ENCODE results near the gene NLGN3. TPM values are rescaled to one million over a fixed set of nuclear protein-coding genes. Genes with fewer than 3 reads are reported as not detected.
A peak's percentile ranks its signal among the peaks of the same experiment; 100 is the strongest.

NLGN3 gene
- total RNA-seq, 6 donors from 2014 or later, result 0.20 to 1.0 (median 0.61) TPM; not detected in 1

DNA sequence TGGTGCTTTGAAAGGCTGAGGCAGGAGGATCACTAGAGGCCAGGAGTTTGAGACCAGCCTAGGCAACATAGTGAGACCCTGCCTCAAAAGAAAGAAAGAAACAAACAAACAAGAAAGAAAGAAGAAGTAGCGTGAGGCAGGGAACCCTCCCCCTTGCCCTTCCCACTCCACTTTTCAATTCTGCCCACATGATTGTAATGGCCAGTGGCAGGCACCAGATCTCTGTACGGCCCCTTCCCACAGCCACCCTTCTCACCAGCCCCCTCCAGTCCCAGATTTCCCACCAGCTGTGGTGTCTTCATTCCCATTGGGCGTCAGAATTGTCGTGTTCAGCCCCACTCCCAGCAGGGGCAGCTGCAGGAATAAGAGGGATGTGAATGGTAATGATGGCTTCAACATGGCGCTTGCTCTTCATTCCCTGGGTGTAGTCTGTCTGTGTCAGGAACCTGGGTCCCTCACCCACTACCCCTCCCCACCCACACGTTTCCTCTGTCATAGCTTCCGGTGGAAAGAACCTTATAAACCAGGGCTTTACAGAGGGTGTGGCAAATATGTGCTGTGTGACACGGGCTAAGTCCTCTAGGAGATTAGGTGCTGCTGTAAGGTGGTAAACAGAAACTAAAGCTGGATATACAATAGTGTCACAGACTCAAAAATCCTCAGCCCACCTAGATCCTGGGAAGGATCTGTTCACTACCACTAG lies 33.3 kb upstream of the NLGN3 start, which contains the start of gene IL2RG:
Gene IL2RG, minus strand, starts transcription at position 437 of the 703 bp plus-strand sequence. Its CDS starts 38 bp downstream, at position 399.
- peak; percentile 59 to 62 for ATAC-seq (ENCODE audit: low FRiP score in 2 of 2)
- Histone ChIP-seq H3K4me1 (peaks cover 0 to 4% (median 0%) of the 10 kb centered on the region in 4 donors), H3K27ac (peak within 1 kb of the TSS; percentile 40 to 78 (median 61)), H3K4me3 (peak within 1 kb of the TSS in 2 of 4 donors; percentile 25 to 36), H3K36me3 (no peaks in the 10 kb centered on the region), H3K27me3 (no peaks in the 10 kb centered on the region), H3K9me3 (no peaks in the 10 kb centered on the region)
- peak in 1 of 2 donors; percentile 53 for DNase-seq
- WGBS, 2 donors, result 49 to 54% methylated on average over 6 to 8 of the region's 8 CpGs
- peak; percentile 18 to 70 for TF ChIP-seq POLR2AphosphoS5 (IDR thresholded peaks at IDR 0.05)
- TF ChIP-seq EP300 (IDR thresholded peaks at IDR 0.05), result no peak
- TF ChIP-seq POLR2A (IDR thresholded peaks at IDR 0.05), result peak in 2 of 4 donors; percentile 57 to 72

DNA sequence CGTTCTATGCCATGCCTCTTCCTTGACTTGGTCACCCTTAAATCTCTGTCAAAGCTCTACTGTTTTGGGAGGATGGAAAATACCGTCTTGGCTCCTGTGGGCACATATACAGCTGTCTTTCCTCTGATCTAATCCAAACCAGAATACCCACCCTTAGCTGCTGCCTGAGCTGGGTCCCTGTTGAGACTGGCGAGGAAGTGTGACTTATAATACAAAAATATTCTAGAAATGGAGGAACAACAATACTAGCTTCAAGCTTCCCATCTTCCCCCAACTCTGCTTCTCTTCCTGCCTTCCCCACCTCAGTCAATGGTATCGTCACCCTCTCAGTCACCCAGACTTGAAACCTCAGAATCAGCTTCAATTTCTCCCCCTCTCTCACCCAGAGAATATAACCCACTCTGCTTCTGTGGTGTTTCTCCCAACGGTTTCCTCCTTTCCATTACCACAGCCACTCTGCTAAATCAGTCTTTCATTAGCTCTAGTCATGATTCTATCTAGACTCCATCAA lies 32.7 kb upstream of the NLGN3 start:
- Histone ChIP-seq H3K36me3 (no peaks in the 10 kb centered on the region), H3K9me3 (no peaks in the 10 kb centered on the region), H3K27me3 (no peaks in the 10 kb centered on the region), H3K4me3 (peak overlapping the region in 1 of 4 donors; percentile 36), H3K27ac (peak overlapping the region; percentile 35 to 78 (median 61)), H3K4me1 (peaks cover 0 to 4% (median 0%) of the 10 kb centered on the region in 4 donors)
- DNase-seq (no peak), ATAC-seq (ENCODE audit: low FRiP score in 2 of 2) (no peak)
- no peak for TF ChIP-seq POLR2A (IDR thresholded peaks at IDR 0.05)
- no peak for TF ChIP-seq POLR2AphosphoS5 (IDR thresholded peaks at IDR 0.05)
- no peak for TF ChIP-seq EP300 (IDR thresholded peaks at IDR 0.05)
- TF ChIP-seq, protein P1, sequence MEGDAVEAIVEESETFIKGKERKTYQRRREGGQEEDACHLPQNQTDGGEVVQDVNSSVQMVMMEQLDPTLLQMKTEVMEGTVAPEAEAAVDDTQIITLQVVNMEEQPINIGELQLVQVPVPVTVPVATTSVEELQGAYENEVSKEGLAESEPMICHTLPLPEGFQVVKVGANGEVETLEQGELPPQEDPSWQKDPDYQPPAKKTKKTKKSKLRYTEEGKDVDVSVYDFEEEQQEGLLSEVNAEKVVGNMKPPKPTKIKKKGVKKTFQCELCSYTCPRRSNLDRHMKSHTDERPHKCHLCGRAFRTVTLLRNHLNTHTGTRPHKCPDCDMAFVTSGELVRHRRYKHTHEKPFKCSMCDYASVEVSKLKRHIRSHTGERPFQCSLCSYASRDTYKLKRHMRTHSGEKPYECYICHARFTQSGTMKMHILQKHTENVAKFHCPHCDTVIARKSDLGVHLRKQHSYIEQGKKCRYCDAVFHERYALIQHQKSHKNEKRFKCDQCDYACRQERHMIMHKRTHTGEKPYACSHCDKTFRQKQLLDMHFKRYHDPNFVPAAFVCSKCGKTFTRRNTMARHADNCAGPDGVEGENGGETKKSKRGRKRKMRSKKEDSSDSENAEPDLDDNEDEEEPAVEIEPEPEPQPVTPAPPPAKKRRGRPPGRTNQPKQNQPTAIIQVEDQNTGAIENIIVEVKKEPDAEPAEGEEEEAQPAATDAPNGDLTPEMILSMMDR (IDR thresholded peaks at IDR 0.05), result no peak
- 48 to 51% methylated on average over 5 of the region's 5 CpGs for WGBS, 2 donors

DNA sequence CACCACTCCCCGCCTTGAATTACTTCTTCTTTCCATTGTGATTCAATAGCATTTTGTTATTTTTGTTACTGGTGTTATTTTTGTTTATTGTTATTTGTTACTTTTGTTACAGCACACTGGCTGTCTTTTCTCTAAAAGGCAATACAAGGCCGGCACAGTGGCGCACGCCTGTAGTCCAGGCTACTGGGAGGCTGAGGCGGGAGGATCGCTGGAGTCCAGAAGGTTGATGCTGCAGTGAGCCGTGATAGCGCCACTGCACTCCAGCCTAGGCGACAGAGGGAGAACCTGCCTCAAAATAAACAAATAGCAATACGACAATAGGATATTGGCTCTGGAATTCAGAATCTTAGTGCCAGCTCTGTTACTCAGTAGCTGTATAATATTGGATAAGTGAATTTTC lies 27.3 kb upstream of the NLGN3 start:
- peaks cover 0 to 4% (median 0%) of the 10 kb centered on the region in 4 donors for H3K4me1 ChIP-seq
- ATAC-seq (ENCODE audit: low FRiP score in 2 of 2) (no peak), DNase-seq (no peak)
- TF ChIP-seq POLR2AphosphoS5 (IDR thresholded peaks at IDR 0.05), result no peak
- TF ChIP-seq EP300 (IDR thresholded peaks at IDR 0.05), result no peak
- H3K9me3 ChIP-seq, result no peaks in the 10 kb centered on the region
- peaks cover 0 to 16% (median 6%) of the 10 kb centered on the region in 4 donors for H3K36me3 ChIP-seq
- no peak overlapping the region for H3K4me3 ChIP-seq
- 77 to 89% methylated on average over 10 of the region's 10 CpGs for WGBS, 2 donors
- no peak overlapping the region for H3K27ac ChIP-seq
- H3K27me3 ChIP-seq, result no peaks in the 10 kb centered on the region

DNA sequence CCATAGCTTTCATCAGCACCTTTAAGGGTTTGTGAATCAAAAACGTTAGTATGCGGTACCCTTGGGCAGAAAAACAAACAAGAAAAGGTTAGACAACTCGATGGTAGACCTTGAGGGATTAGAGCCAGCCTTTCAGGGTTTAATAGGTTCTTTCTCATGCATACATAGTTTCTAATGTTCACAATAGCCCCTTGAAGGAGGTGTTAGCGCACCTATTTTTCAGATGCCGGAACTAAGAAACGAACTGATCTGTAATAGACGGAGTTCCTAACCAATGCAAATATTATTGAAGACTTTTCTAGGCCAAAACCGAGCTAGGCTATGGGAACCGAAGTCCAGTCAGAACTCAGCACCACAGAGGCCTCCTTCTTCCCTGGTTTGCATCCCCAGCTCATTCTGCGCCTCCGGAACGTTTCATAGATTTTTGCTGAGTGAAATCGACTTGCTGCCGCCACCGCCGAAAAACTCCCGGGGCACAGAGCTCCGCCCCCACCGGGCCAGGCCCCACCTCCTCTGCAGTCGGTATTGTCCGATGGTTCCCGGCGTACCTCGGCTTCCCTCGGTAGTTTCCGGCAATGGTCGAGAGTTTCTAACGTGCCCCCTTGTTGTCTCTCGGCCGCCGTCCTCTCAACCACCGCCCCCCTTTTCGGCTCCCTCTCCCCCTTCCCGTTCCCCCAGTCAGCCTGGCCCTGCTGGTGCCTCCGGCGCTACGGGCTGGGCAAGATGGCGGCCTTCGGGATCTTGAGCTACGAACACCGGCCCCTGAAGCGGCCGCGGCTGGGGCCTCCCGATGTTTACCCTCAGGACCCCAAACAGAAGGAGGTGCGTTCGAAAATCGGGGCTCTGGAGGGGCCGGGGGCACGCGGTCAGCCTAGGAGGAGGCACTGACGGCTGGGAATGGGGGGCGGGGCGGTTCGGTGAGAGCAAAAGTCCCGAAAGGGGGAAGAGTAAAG lies 26.3 kb upstream of the NLGN3 start, which contains the start of gene MED12:
Gene MED12, plus strand, starts transcription at position 565 of the 953 bp plus-strand sequence. Its CDS starts 159 bp downstream, at position 724.
- DNase-seq (peak; percentile 82 to 94), ATAC-seq (ENCODE audit: low FRiP score in 2 of 2) (peak; percentile 92 to 98)
- H3K4me3 ChIP-seq, result peak within 1 kb of the TSS; percentile 24 to 74 (median 62)
- peaks cover 0 to 26% (median 10%) of the 10 kb centered on the region in 4 donors for H3K36me3 ChIP-seq
- TF ChIP-seq POLR2AphosphoS5 (IDR thresholded peaks at IDR 0.05), result peak in 1 of 2 donors; percentile 61
- TF ChIP-seq POLR2A (IDR thresholded peaks at IDR 0.05), result peak in 2 of 4 donors; percentile 34 to 58
- TF ChIP-seq EP300 (IDR thresholded peaks at IDR 0.05), result no peak
- TF ChIP-seq, protein P1 (IDR thresholded peaks at IDR 0.05), result no peak
- no peaks in the 10 kb centered on the region for H3K27me3 ChIP-seq
- peak within 1 kb of the TSS; percentile 80 to 93 (median 92) for H3K27ac ChIP-seq
- no peaks in the 10 kb centered on the region for H3K9me3 ChIP-seq
- 6 to 37% methylated on average over 8 to 56 of the region's 56 CpGs for WGBS, 2 donors
- H3K4me1 ChIP-seq, result peaks cover 0 to 4% (median 0%) of the 10 kb centered on the region in 4 donors

DNA sequence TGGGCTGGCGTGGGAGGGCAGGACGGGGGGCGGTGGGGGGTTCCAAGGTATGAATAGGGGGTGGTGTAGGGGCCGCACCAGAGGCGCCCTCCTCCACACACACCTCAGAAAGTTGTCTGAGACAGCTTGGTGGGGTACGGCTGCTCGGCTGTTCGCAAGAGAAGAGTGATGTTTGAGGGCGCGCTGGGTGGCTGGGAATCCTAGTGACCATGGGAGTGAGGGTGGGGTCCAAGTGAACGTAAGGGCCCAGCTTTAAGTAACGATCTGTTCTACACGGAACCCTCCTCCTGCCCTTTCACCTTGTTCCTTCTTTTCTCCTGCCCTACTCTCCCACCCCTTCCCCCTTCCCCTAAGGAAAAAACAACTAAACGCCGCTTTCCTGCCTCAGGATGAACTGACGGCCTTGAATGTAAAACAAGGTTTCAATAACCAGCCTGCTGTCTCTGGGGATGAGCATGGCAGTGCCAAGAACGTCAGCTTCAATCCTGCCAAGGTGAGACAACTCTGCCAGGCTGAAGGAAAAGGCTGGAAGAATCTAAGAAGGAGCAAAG lies 25.6 kb upstream of the NLGN3 start:
- peak overlapping the region; percentile 24 to 74 (median 62) for H3K4me3 ChIP-seq
- H3K9me3 ChIP-seq, result no peaks in the 10 kb centered on the region
- peak overlapping the region; percentile 80 to 93 (median 92) for H3K27ac ChIP-seq
- 8 to 23% methylated on average over 11 to 12 of the region's 17 CpGs for WGBS, 2 donors
- no peaks in the 10 kb centered on the region for H3K27me3 ChIP-seq
- H3K36me3 ChIP-seq, result peaks cover 0 to 33% (median 14%) of the 10 kb centered on the region in 4 donors
- TF ChIP-seq POLR2A (IDR thresholded peaks at IDR 0.05) (no peak), POLR2AphosphoS5 (IDR thresholded peaks at IDR 0.05) (no peak), EP300 (IDR thresholded peaks at IDR 0.05) (no peak)
- TF ChIP-seq, protein P1 (IDR thresholded peaks at IDR 0.05), result no peak
- ATAC-seq (ENCODE audit: low FRiP score in 2 of 2), result peak; percentile 65 to 68
- DNase-seq, result no peak
- peaks cover 0 to 4% (median 0%) of the 10 kb centered on the region in 4 donors for H3K4me1 ChIP-seq
